ENCODE measurements around the gene CCHCR1. TPM values are rescaled to one million over a fixed set of nuclear protein-coding genes. Genes with fewer than 3 reads are reported as not detected.

Gene CCHCR1
- polyA plus RNA-seq, 1 donor (not counting 4 experiments of a cell fraction or from before 2014, with no cell fraction given) = 7.5 TPM

GRCh38 chr6:31144296-31144969 lies 13.2 kb downstream of the CCHCR1 start:
- peaks cover 3% of the 10 kb centered on the region for H3K4me1 ChIP-seq (ENCODE audit: control insufficient read depth, extremely low read depth, insufficient read depth, low read length)
- FAIRE-seq (no peak), DNase-seq (ENCODE audit: low read depth, low spot score) (no peak)
- H3K9me1 ChIP-seq (ENCODE audit: control insufficient read depth, extremely low read depth, insufficient read depth, low read length) = no peaks in the 10 kb centered on the region
- dilution Hi-C loops (cut with MboI; ENCODE audit: extremely low pct_ligation_motif_present, low sequenced_read_pairs) = no loop called here
- no peak overlapping the region for H2AFZ ChIP-seq (ENCODE audit: control insufficient read depth, low read length)
- H3K36me3 ChIP-seq (ENCODE audit: control insufficient read depth in 2 of 2, extremely low read depth in 1 of 2, insufficient read depth in 2 of 2, low read length in 2 of 2) = peaks cover 2 to 3% of the 10 kb centered on the region in 2 experiments
- H3K4me3 ChIP-seq (ENCODE audit: control insufficient read depth in 2 of 3, extremely low read depth in 1 of 3, insufficient read depth in 2 of 3, low read depth in 1 of 3, low read length in 3 of 3) = no peak overlapping the region
- H3K79me2 ChIP-seq (ENCODE audit: control insufficient read depth, insufficient read depth, low read length) = no peaks in the 10 kb centered on the region
- H3K9me3 ChIP-seq (ENCODE audit: control insufficient read depth, low read depth, low read length) = no peaks in the 10 kb centered on the region
- H3K9ac ChIP-seq (ENCODE audit: control insufficient read depth, extremely low read depth, insufficient read depth, low read length) = no peak overlapping the region
- H3K4me2 ChIP-seq (ENCODE audit: control insufficient read depth, extremely low read depth, insufficient read depth, low read depth, low read length) = no peak overlapping the region
- no peak overlapping the region for H3K27ac ChIP-seq (ENCODE audit: control insufficient read depth, insufficient read depth, low read length)
- TF ChIP-seq CTCF (optimal IDR thresholded peaks at IDR 0.05 in 1 of 3, IDR thresholded peaks at IDR 0.05 in 1 of 3, conservative IDR thresholded peaks at IDR 0.05 in 1 of 3; ENCODE audit: extremely low read depth in 1 of 3, insufficient read depth in 2 of 3, low read length in 3 of 3) = no peak
- TF ChIP-seq EZH2 (IDR thresholded peaks at IDR 0.05; ENCODE audit: low read length) = no peak
- H4K20me1 ChIP-seq (ENCODE audit: control insufficient read depth, extremely low read depth, insufficient read depth, low read length) = no peaks in the 10 kb centered on the region
- no peaks in the 10 kb centered on the region for H3K27me3 ChIP-seq (ENCODE audit: control insufficient read depth, extremely low read depth, insufficient read depth, low read length)

GRCh38 chr6:31143148-31143547 lies 14.5 kb downstream of the CCHCR1 start:
- TF ChIP-seq EZH2 (IDR thresholded peaks at IDR 0.05; ENCODE audit: low read length) (no peak), CTCF (optimal IDR thresholded peaks at IDR 0.05 in 1 of 3, IDR thresholded peaks at IDR 0.05 in 1 of 3, conservative IDR thresholded peaks at IDR 0.05 in 1 of 3; ENCODE audit: extremely low read depth in 1 of 3, insufficient read depth in 2 of 3, low read length in 3 of 3) (no peak)
- no peaks in the 10 kb centered on the region for H4K20me1 ChIP-seq (ENCODE audit: control insufficient read depth, extremely low read depth, insufficient read depth, low read length)
- H3K79me2 ChIP-seq (ENCODE audit: control insufficient read depth, insufficient read depth, low read length) = no peaks in the 10 kb centered on the region
- FAIRE-seq (no peak), DNase-seq (ENCODE audit: low read depth, low spot score) (no peak)
- peaks cover 2 to 3% of the 10 kb centered on the region in 2 experiments for H3K36me3 ChIP-seq (ENCODE audit: control insufficient read depth in 2 of 2, extremely low read depth in 1 of 2, insufficient read depth in 2 of 2, low read length in 2 of 2)
- no peak overlapping the region for H3K9ac ChIP-seq (ENCODE audit: control insufficient read depth, extremely low read depth, insufficient read depth, low read length)
- no peak overlapping the region for H2AFZ ChIP-seq (ENCODE audit: control insufficient read depth, low read length)
- H3K27me3 ChIP-seq (ENCODE audit: control insufficient read depth, extremely low read depth, insufficient read depth, low read length) = no peaks in the 10 kb centered on the region
- H3K4me1 ChIP-seq (ENCODE audit: control insufficient read depth, extremely low read depth, insufficient read depth, low read length) = peaks cover 7% of the 10 kb centered on the region
- H3K27ac ChIP-seq (ENCODE audit: control insufficient read depth, insufficient read depth, low read length) = no peak overlapping the region
- no peaks in the 10 kb centered on the region for H3K9me1 ChIP-seq (ENCODE audit: control insufficient read depth, extremely low read depth, insufficient read depth, low read length)
- H3K9me3 ChIP-seq (ENCODE audit: control insufficient read depth, low read depth, low read length) = no peaks in the 10 kb centered on the region
- dilution Hi-C loops (cut with MboI; ENCODE audit: extremely low pct_ligation_motif_present, low sequenced_read_pairs) = no loop called here
- no peak overlapping the region for H3K4me3 ChIP-seq (ENCODE audit: control insufficient read depth in 2 of 3, extremely low read depth in 1 of 3, insufficient read depth in 2 of 3, low read depth in 1 of 3, low read length in 3 of 3)
- H3K4me2 ChIP-seq (ENCODE audit: control insufficient read depth, extremely low read depth, insufficient read depth, low read depth, low read length) = no peak overlapping the region

Measured in keratinocyte (primary cell).